ENCODE results near the gene BATF3.

- TF ChIP-seq EZH2phosphoT487 (IDR thresholded peaks at IDR 0.05; ENCODE audit: borderline replicate concordance), result no peak
- TF ChIP-seq CTCF (conservative IDR thresholded peaks at IDR 0.05; ENCODE audit: low read length), result no peak
These were observed 32.2 kb downstream of the BATF3 start for GRCh38 chr1:212667223-212668139.
